CD4-positive, CD25-positive, alpha-beta regulatory T cell (primary cell): ENCODE measurements around the gene RAI14. TPM values are rescaled to one million over a fixed set of nuclear protein-coding genes. Genes with fewer than 3 reads are reported as not detected.

ENCODE experiments used
- ATAC-seq, 2 donors: fragments of 150-1000 bp; cut with Tn5 transposase; one replicate each; pipeline ENCODE4 v1.10.0; 2021; ENCODE audit warnings: low read depth in 2 of 2, moderate number of reproducible peaks in 2 of 2, moderate library complexity in 1 of 2
- DNase-seq, 3 donors: peaks; one replicate each; pipeline versions ENCODE4 v3.0.0 to v3.0.0-alpha.2; 2012 to 2022; ENCODE audit warnings: mixed read lengths in 1 of 3
- H3K27ac ChIP-seq: one replicate; pipeline ENCODE4 v1.7.0; 2013; ENCODE audit warnings: mild to moderate bottlenecking, low read length; ENCODE audit not compliant: insufficient read depth, poor library complexity, severe bottlenecking
- H3K27me3 ChIP-seq: one replicate; pipeline ENCODE4 v1.7.0; 2013; ENCODE audit warnings: low read length; ENCODE audit not compliant: control insufficient read depth, insufficient read depth
- H3K36me3 ChIP-seq: one replicate; pipeline ENCODE4 v1.7.0; 2013; ENCODE audit warnings: mild to moderate bottlenecking, low read length, moderate library complexity; ENCODE audit not compliant: control insufficient read depth, insufficient read depth
- H3K4me1 ChIP-seq: 2 replicates; pipeline ENCODE4 v1.7.0; 2013; ENCODE audit warnings: mild to moderate bottlenecking, low read length; ENCODE audit not compliant: insufficient read depth, control insufficient read depth, poor library complexity, severe bottlenecking
- H3K4me3 ChIP-seq: one replicate; pipeline ENCODE4 v1.7.0; 2013; ENCODE audit warnings: low read depth, mild to moderate bottlenecking, low read length, moderate library complexity
- H3K9me3 ChIP-seq, 2 experiments: 1 replicate in 1 of 2; 2 replicates in 1 of 2; pipeline ENCODE4 v1.7.0; 2013; ENCODE audit warnings: low read length in 2 of 2, mild to moderate bottlenecking in 1 of 2, moderate library complexity in 1 of 2; ENCODE audit not compliant: control insufficient read depth in 2 of 2
- H3K27ac Mint-ChIP-seq, 3 donors: one replicate each; pipeline ENCODE4 v1.8.0; 2020 to 2022; ENCODE audit warnings: mild to moderate bottlenecking in 3 of 3, mixed read lengths in 3 of 3, moderate library complexity in 2 of 3
- H3K27me3 Mint-ChIP-seq: one replicate; pipeline ENCODE4 v1.8.0; 2022; ENCODE audit warnings: mild to moderate bottlenecking, mixed read lengths
- H3K36me3 Mint-ChIP-seq: one replicate; pipeline ENCODE4 v1.8.0; 2020; ENCODE audit warnings: mixed read lengths
- H3K4me1 Mint-ChIP-seq, 4 donors: one replicate each; pipeline ENCODE4 v1.8.0; 2020 to 2022; ENCODE audit warnings: mixed read lengths in 4 of 4, mild to moderate bottlenecking in 1 of 4
- H3K4me3 Mint-ChIP-seq, 4 donors: one replicate each; pipeline ENCODE4 v1.8.0; 2020 to 2022; ENCODE audit warnings: mild to moderate bottlenecking in 4 of 4, mixed read lengths in 4 of 4, moderate library complexity in 3 of 4
- H3K9me3 Mint-ChIP-seq, 7 donors: one replicate each; pipeline ENCODE4 v1.8.0; 2020 to 2022; ENCODE audit warnings: mixed read lengths in 7 of 7, mild to moderate bottlenecking in 3 of 7, moderate library complexity in 2 of 7
- polyA plus RNA-seq, 4 donors: library from polyadenylated mRNA; unstranded; fragments of 300-500 nt; fragmentation: Illumina TruSeq; gene quantifications; one replicate each; pipeline ENCODE4 v1.2.3, GENCODE V29; 2021
- total RNA-seq: library from RNA; stranded (reverse); gene quantifications from one replicate; pipeline ENCODE4 v1.2.3, GENCODE V29; 2022

RAI14 gene
- total and polyA plus RNA-seq, 5 donors from 2014 or later: 0.12 TPM; not detected in 4

- Mint-ChIP-seq H3K4me3 (peak overlapping the region; percentile 4 to 83 (median 73)), H3K4me1 (peaks cover 9 to 24% (median 16%) of the 10 kb centered on the region in 4 donors), H3K27me3 (peaks cover 71% of the 10 kb centered on the region), H3K9me3 (peaks cover 0 to 4% (median 0%) of the 10 kb centered on the region in 7 donors), H3K36me3 (no peaks in the 10 kb centered on the region), H3K27ac (no peak overlapping the region)
- no peak overlapping the region for H3K4me3 ChIP-seq
- H3K36me3 ChIP-seq: no peaks in the 10 kb centered on the region
- H3K27ac ChIP-seq: no peak overlapping the region
- no peaks in the 10 kb centered on the region for H3K9me3 ChIP-seq
- DNase-seq (no peak), ATAC-seq (no peak)
- H3K4me1 ChIP-seq: peaks cover 13% of the 10 kb centered on the region
- H3K27me3 ChIP-seq: peaks cover 29% of the 10 kb centered on the region
Measured at GRCh38 chr5:34657988-34658387, 1.9 kb downstream of the RAI14 start.

DNA sequence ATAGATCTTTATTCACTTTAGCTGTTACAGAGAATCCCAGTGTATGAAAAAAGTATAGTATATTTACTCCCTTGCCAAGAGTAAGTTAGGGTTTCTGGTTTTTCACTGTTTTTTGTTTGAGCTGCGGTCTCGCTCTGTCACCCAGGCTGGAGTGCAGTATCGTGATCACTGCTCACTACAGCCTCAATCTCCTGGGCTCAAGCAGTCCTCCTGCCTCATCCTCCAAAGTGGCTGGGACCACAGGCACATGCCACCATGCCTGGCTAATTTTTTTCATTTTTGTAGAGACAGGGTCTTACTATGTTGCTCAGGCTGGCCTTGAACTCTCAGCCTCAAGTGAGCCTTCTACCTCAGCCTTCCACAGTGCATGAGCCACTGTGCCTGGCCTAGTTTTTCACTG, 3.0 kb downstream of the RAI14 start:
- ATAC-seq: no peak

DNA sequence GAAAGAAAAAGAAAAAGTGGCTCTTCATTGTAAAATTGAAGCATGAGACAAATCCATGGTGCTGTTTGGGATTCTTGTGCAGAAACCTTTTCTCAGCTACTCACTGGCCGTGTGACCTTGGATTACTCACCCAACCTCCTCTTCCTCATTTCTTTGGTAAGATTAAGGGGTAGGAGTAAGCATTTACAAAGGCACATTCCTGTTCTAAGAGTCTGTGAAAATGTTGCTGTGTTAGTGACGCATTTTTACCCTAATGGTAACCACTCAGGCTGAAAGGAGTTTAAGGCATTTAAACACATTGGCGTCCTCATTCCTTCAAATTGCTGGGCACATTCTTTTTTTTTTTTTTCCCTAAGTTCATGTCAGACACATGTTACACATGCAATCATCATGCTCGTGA, 4.3 kb downstream of the RAI14 start:
- ATAC-seq (no peak), DNase-seq (no peak)
- H3K36me3 ChIP-seq: no peaks in the 10 kb centered on the region
- H3K4me1 ChIP-seq: peaks cover 13% of the 10 kb centered on the region
- H3K27me3 Mint-ChIP-seq: peaks cover 50% of the 10 kb centered on the region
- H3K4me3 Mint-ChIP-seq: no peak overlapping the region
- peaks cover 21% of the 10 kb centered on the region for H3K27me3 ChIP-seq
- no peak overlapping the region for H3K4me3 ChIP-seq
- H3K9me3 Mint-ChIP-seq: peaks cover 0 to 4% (median 0%) of the 10 kb centered on the region in 7 donors
- H3K27ac ChIP-seq: no peak overlapping the region
- H3K27ac Mint-ChIP-seq: no peak overlapping the region
- no peaks in the 10 kb centered on the region for H3K9me3 ChIP-seq
- no peaks in the 10 kb centered on the region for H3K36me3 Mint-ChIP-seq
- peaks cover 5 to 14% (median 10%) of the 10 kb centered on the region in 4 donors for H3K4me1 Mint-ChIP-seq

More for the DNA sequence above, 3.0 kb downstream of the RAI14 start:
- H3K4me3 ChIP-seq: no peak overlapping the region
- no peaks in the 10 kb centered on the region for H3K9me3 ChIP-seq
- Mint-ChIP-seq H3K4me1 (peaks cover 9 to 24% (median 16%) of the 10 kb centered on the region in 4 donors), H3K4me3 (peak overlapping the region in 1 of 4 donors; percentile 48), H3K9me3 (peaks cover 0 to 4% (median 0%) of the 10 kb centered on the region in 7 donors), H3K36me3 (no peaks in the 10 kb centered on the region), H3K27ac (no peak overlapping the region), H3K27me3 (peaks cover 63% of the 10 kb centered on the region)
- H3K27me3 ChIP-seq: peaks cover 29% of the 10 kb centered on the region
- DNase-seq: no peak
- H3K36me3 ChIP-seq: no peaks in the 10 kb centered on the region
- peaks cover 13% of the 10 kb centered on the region for H3K4me1 ChIP-seq
- no peak overlapping the region for H3K27ac ChIP-seq

- DNase-seq: no peak
- no peaks in the 10 kb centered on the region for H3K36me3 ChIP-seq
- no peak overlapping the region for H3K4me3 ChIP-seq
- ATAC-seq: no peak
- no peaks in the 10 kb centered on the region for H3K9me3 ChIP-seq
- H3K27me3 ChIP-seq: peaks cover 7% of the 10 kb centered on the region
- peaks cover 26% of the 10 kb centered on the region for H3K27me3 Mint-ChIP-seq
- H3K4me1 Mint-ChIP-seq: no peaks in the 10 kb centered on the region
- H3K4me3 Mint-ChIP-seq: no peak overlapping the region
- H3K36me3 Mint-ChIP-seq: no peaks in the 10 kb centered on the region
- no peak overlapping the region for H3K27ac ChIP-seq
- H3K27ac Mint-ChIP-seq: no peak overlapping the region
- H3K4me1 ChIP-seq: no peaks in the 10 kb centered on the region
- peaks cover 0 to 4% (median 0%) of the 10 kb centered on the region in 7 donors for H3K9me3 Mint-ChIP-seq
Measured at GRCh38 chr5:34663771-34664496, 7.8 kb downstream of the RAI14 start.

GRCh38 chr5:34666392-34667080, 10.4 kb downstream of the RAI14 start:
- DNase-seq: no peak
- no peak overlapping the region for H3K4me3 Mint-ChIP-seq
- no peak overlapping the region for H3K27ac Mint-ChIP-seq
- H3K36me3 ChIP-seq: no peaks in the 10 kb centered on the region
- H3K27ac ChIP-seq: no peak overlapping the region
- no peak overlapping the region for H3K4me3 ChIP-seq
- no peak for ATAC-seq
- no peaks in the 10 kb centered on the region for H3K27me3 ChIP-seq
- H3K4me1 Mint-ChIP-seq: no peaks in the 10 kb centered on the region
- H3K36me3 Mint-ChIP-seq: no peaks in the 10 kb centered on the region
- H3K9me3 ChIP-seq: no peaks in the 10 kb centered on the region
- no peaks in the 10 kb centered on the region for H3K4me1 ChIP-seq
- peaks cover 0 to 4% (median 0%) of the 10 kb centered on the region in 7 donors for H3K9me3 Mint-ChIP-seq
- peaks cover 7% of the 10 kb centered on the region for H3K27me3 Mint-ChIP-seq

- H3K27ac Mint-ChIP-seq: no peak overlapping the region
- Histone ChIP-seq H3K9me3 (no peaks in the 10 kb centered on the region), H3K4me3 (no peak overlapping the region), H3K27me3 (no peaks in the 10 kb centered on the region), H3K36me3 (no peaks in the 10 kb centered on the region), H3K27ac (no peak overlapping the region), H3K4me1 (no peaks in the 10 kb centered on the region)
- no peak for DNase-seq
- H3K9me3 Mint-ChIP-seq: peaks cover 0 to 4% (median 0%) of the 10 kb centered on the region in 7 donors
- ATAC-seq: no peak
- no peaks in the 10 kb centered on the region for H3K36me3 Mint-ChIP-seq
- no peaks in the 10 kb centered on the region for H3K27me3 Mint-ChIP-seq
- H3K4me3 Mint-ChIP-seq: no peak overlapping the region
- H3K4me1 Mint-ChIP-seq: no peaks in the 10 kb centered on the region
Measured at GRCh38 chr5:34667705-34668104, 11.6 kb downstream of the RAI14 start.

DNA sequence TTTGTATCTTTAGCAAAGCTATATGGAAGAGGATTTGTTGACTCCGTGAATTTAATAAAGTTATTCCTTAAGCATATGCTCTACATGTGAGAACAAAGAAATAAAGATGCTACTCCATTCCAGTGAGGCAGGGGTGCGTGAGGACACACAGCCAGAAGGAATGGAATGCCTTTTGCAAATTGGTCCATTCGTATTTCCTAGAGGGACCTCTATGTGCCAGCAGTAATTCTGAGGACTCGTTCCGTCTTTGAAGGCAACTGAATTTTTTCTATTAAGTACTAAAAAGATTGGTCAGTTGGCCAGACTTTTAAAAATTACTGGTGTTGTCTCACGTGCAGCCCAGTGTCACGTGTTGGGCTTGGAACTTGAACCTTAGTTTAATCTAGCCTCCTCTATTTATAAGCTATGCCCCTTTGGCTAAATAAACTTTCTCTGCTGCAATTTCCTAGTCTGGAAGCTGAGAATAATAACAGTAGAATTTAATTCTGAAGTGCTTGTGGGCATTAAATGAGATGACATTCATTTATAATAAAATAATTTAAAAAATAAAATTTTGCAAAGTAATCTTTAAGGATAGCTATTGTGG, 13.9 kb downstream of the RAI14 start:
- ATAC-seq (no peak), DNase-seq (no peak)
- Histone ChIP-seq H3K9me3 (no peaks in the 10 kb centered on the region), H3K27me3 (no peaks in the 10 kb centered on the region), H3K36me3 (no peaks in the 10 kb centered on the region), H3K27ac (no peak overlapping the region), H3K4me3 (no peak overlapping the region), H3K4me1 (no peaks in the 10 kb centered on the region)
- Mint-ChIP-seq H3K27me3 (no peaks in the 10 kb centered on the region), H3K9me3 (no peaks in the 10 kb centered on the region), H3K27ac (no peak overlapping the region), H3K4me3 (no peak overlapping the region), H3K4me1 (no peaks in the 10 kb centered on the region), H3K36me3 (no peaks in the 10 kb centered on the region)
